ENCODE measurements around the gene VLDLR. TPM values are rescaled to one million over a fixed set of nuclear protein-coding genes. Genes with fewer than 3 reads are reported as not detected.

Gene VLDLR
- total RNA-seq, 1 experiment from 2014 or later = 1.2 TPM

DNA sequence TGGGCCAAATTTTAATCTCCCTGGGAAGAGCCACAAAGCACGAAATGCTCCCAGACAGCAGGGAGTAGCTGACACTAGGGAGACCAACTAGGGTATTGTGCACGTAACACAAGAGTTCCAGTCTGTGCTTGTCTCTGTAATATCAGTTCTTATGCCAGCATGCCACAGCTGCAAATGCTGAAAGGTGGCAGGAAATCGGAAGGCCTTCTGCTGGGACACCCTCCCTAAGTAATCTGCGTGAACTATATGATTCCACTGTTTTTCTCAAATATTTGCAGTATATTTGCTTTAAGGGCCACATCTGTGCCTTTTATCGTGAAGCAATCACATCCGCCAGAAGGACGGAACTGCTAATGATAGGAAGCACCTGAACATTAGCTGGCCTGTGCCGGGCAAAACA lies 12.6 kb downstream of the VLDLR start:
- ChIA-PET POLR2A (ENCODE audit: unreplicated experiment) (no interaction called here), CTCF (no interaction called here)
- BruUV-seq (replicated peaks) = no TSS peak
- Histone ChIP-seq H3K4me3 (ENCODE audit: low read length) (no peak overlapping the region), H3K4me2 (ENCODE audit: low read length) (no peak overlapping the region), H3F3A (ENCODE audit: low read length, unreplicated experiment) (no peaks in the 10 kb centered on the region), H2AFZ (ENCODE audit: low read length) (no peak overlapping the region), H3K9me2 (replicated peaks; ENCODE audit: low read length) (no peaks in the 10 kb centered on the region), H3K27ac (ENCODE audit: low read length) (no peak overlapping the region), H3K4me1 (ENCODE audit: insufficient read depth, low read length) (no peaks in the 10 kb centered on the region), H3K27me3 (ENCODE audit: low read length) (no peaks in the 10 kb centered on the region), H3K79me2 (ENCODE audit: low read length) (no peaks in the 10 kb centered on the region), H3K9ac (ENCODE audit: low read length) (no peak overlapping the region), H4K20me1 (ENCODE audit: low read length) (no peaks in the 10 kb centered on the region), H3K9me3 (ENCODE audit: low read length) (no peaks in the 10 kb centered on the region), H3K36me3 (ENCODE audit: low read depth, low read length) (no peaks in the 10 kb centered on the region)
- ATAC-seq = no peak
- intact Hi-C loops (cut with micrococcal nuclease) = no loop called here
- TF ChIP-seq, protein P1, sequence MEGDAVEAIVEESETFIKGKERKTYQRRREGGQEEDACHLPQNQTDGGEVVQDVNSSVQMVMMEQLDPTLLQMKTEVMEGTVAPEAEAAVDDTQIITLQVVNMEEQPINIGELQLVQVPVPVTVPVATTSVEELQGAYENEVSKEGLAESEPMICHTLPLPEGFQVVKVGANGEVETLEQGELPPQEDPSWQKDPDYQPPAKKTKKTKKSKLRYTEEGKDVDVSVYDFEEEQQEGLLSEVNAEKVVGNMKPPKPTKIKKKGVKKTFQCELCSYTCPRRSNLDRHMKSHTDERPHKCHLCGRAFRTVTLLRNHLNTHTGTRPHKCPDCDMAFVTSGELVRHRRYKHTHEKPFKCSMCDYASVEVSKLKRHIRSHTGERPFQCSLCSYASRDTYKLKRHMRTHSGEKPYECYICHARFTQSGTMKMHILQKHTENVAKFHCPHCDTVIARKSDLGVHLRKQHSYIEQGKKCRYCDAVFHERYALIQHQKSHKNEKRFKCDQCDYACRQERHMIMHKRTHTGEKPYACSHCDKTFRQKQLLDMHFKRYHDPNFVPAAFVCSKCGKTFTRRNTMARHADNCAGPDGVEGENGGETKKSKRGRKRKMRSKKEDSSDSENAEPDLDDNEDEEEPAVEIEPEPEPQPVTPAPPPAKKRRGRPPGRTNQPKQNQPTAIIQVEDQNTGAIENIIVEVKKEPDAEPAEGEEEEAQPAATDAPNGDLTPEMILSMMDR (conservative IDR thresholded peaks at IDR 0.05; ENCODE audit: low read depth, low read length) = no peak
- TF ChIP-seq EZH2phosphoT487 (IDR thresholded peaks at IDR 0.05; ENCODE audit: borderline replicate concordance, low read length) (no peak), EZH2 (IDR thresholded peaks at IDR 0.05; ENCODE audit: low read length, unreplicated experiment) (no peak)
- DNase-seq = no peak

DNA sequence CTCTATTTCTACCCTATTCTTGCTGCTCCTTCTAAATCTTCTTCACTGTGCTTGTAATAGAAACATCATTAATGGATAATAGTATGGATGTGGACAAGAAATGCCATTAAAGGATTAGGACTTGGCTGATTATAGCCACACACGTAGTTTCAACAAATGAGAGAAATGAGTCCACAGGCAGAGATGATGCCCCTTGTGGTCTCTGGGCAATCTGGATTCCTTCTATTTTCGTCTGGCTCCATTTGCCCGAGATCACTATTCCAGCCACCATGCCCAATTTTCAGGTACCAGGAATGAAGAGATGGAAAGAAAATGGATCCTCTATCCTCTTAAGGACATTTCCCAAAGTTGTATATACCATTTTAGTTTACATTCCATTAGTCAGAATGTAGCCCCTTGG lies 13.2 kb downstream of the VLDLR start:
- Histone ChIP-seq H3F3A (ENCODE audit: low read length, unreplicated experiment) (no peaks in the 10 kb centered on the region), H3K4me2 (ENCODE audit: low read length) (no peak overlapping the region), H3K4me3 (ENCODE audit: low read length) (no peak overlapping the region), H3K36me3 (ENCODE audit: low read depth, low read length) (no peaks in the 10 kb centered on the region), H3K27ac (ENCODE audit: low read length) (no peak overlapping the region), H3K27me3 (ENCODE audit: low read length) (no peaks in the 10 kb centered on the region), H3K9me3 (ENCODE audit: low read length) (no peaks in the 10 kb centered on the region), H4K20me1 (ENCODE audit: low read length) (no peaks in the 10 kb centered on the region), H3K4me1 (ENCODE audit: insufficient read depth, low read length) (no peaks in the 10 kb centered on the region), H3K79me2 (ENCODE audit: low read length) (no peaks in the 10 kb centered on the region), H2AFZ (ENCODE audit: low read length) (no peak overlapping the region), H3K9ac (ENCODE audit: low read length) (no peak overlapping the region), H3K9me2 (replicated peaks; ENCODE audit: low read length) (no peaks in the 10 kb centered on the region)
- no peak for ATAC-seq
- no peak for DNase-seq
- ChIA-PET CTCF (no interaction called here), POLR2A (ENCODE audit: unreplicated experiment) (no interaction called here)
- no TSS peak for BruUV-seq (replicated peaks)
- TF ChIP-seq EZH2 (IDR thresholded peaks at IDR 0.05; ENCODE audit: low read length, unreplicated experiment) (no peak), EZH2phosphoT487 (IDR thresholded peaks at IDR 0.05; ENCODE audit: borderline replicate concordance, low read length) (no peak)
- TF ChIP-seq, protein P1 (conservative IDR thresholded peaks at IDR 0.05; ENCODE audit: low read depth, low read length) = no peak
- intact Hi-C loops (cut with micrococcal nuclease) = no loop called here

DNA sequence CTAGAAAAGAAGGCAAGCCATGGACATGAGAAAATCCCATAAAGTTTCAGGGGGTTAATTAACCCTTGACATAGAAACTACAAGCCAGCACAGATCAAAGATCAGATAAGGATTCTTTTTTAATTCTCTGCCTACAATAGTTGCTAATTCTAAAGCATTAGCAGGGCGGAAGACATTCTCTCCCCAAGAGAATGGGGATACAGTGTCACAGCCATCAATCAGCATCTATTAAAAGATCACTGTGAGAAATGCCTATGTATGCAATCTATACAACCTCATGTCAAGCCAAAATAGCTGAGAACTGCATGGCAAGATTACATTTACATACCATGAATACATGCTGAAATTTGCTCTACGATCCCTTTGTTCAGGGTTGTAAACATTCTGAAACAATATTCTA lies 14.3 kb downstream of the VLDLR start:
- Histone ChIP-seq H3K9me3 (ENCODE audit: low read length) (no peaks in the 10 kb centered on the region), H3K9me2 (replicated peaks; ENCODE audit: low read length) (no peaks in the 10 kb centered on the region), H3K4me3 (ENCODE audit: low read length) (no peak overlapping the region), H2AFZ (ENCODE audit: low read length) (no peak overlapping the region), H3K9ac (ENCODE audit: low read length) (no peak overlapping the region), H3K4me1 (ENCODE audit: insufficient read depth, low read length) (no peaks in the 10 kb centered on the region), H3K27ac (ENCODE audit: low read length) (no peak overlapping the region), H3K79me2 (ENCODE audit: low read length) (no peaks in the 10 kb centered on the region), H3K36me3 (ENCODE audit: low read depth, low read length) (no peaks in the 10 kb centered on the region), H3F3A (ENCODE audit: low read length, unreplicated experiment) (no peaks in the 10 kb centered on the region), H4K20me1 (ENCODE audit: low read length) (no peaks in the 10 kb centered on the region), H3K4me2 (ENCODE audit: low read length) (no peak overlapping the region), H3K27me3 (ENCODE audit: low read length) (no peaks in the 10 kb centered on the region)
- POLR2A ChIA-PET (ENCODE audit: unreplicated experiment) = no interaction called here
- TF ChIP-seq EZH2 (IDR thresholded peaks at IDR 0.05; ENCODE audit: low read length, unreplicated experiment) = no peak
- TF ChIP-seq, protein P1 (conservative IDR thresholded peaks at IDR 0.05; ENCODE audit: low read depth, low read length) = no peak
- no peak for TF ChIP-seq EZH2phosphoT487 (IDR thresholded peaks at IDR 0.05; ENCODE audit: borderline replicate concordance, low read length)
- intact Hi-C loops (cut with micrococcal nuclease) = no loop called here
- DNase-seq (no peak), ATAC-seq (no peak)
- CTCF ChIA-PET = no interaction called here
- BruUV-seq (replicated peaks) = no TSS peak

Data from PC-3 (cell line).